ENCODE measurements around the gene NUF2.
"Not testable (repeated sequence)": the region's sequence is repeated elsewhere in the genome, so short reads cannot be mapped to it uniquely, and the experiment has no call there.

Gene NUF2

DNA sequence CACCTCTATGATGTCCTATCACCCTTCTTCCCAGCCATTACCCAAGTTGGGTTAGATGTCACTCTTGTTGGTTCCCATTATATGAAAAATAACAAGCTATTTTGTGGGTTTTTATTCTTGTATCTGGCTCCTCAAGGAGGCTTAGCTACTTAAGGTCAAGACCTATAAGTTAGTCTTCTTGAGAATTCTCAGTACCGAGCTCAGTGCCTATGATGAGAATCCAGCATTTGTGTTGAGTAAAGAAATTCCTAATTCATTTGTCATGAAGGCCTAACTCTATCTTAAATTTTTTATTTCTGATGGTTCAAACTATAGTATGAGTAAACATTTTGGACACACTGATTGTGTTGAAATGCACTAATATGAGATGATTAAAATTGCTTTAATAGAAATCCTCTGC, 15.9 kb downstream of the NUF2 start:
- no peak for FAIRE-seq

DNA sequence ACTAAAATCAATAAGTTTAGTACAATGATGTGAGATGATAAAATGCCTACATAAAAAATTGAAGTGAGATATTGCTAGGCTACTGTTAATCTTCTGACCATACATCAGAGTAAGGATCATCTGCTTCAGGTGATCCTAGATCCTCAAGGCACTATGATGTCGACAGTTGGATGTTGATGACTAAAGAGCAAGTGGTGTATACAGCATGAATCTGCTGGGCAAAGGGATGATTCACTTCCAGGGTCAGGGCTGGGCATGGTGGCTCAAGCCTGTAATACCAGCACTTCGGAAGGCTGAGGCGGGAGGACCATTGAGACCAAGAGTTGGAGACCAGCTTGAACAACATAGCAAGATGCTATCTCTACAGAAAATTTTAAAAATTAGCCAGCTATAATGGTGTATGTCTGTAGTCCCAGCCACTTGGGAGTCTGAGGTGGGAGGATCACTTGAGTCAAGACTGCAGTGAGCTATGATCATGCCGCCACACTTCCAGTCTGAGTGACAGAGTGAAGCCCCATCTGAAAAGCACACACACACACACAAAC, 24.6 kb downstream of the NUF2 start:
- FAIRE-seq, result no peak

DNA sequence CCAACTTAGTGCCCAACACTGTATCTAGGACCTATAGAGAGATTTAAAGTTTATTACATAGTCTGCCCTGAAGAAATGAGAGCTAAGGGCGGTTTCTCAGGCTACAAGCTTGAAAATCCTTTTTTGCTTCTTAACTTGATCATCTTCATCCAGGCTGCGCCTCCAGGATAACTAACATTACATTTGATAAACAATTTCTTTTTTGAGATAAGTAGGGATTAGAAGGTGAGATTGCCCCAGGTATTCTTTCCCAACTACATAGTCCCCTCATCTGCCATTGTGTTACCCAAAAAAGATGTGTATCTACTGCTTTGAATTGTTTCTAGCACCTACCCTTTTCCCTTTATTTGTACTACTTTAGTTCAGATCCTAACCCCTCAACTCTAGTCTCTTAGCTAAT, 25.4 kb downstream of the NUF2 start:
- no peak for FAIRE-seq

DNA sequence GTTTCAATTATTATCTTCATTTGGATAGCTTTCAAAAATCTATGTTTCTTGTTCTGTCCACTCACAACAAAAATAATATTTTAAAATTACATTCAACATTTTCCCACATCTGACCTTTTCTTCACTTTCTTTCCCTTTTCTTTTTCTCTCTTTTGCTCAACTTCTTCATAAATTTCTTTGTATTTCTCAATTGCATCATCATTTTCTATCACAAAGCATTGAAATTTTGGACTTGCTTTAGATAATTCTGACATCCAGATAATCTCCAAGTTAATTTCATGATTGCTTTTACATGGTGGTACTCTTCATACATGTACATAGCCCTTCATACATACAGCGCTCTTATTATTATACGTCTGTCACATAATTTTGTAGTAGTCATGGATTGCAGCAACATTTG, 30.2 kb downstream of the NUF2 start:
- no peak for FAIRE-seq

DNA sequence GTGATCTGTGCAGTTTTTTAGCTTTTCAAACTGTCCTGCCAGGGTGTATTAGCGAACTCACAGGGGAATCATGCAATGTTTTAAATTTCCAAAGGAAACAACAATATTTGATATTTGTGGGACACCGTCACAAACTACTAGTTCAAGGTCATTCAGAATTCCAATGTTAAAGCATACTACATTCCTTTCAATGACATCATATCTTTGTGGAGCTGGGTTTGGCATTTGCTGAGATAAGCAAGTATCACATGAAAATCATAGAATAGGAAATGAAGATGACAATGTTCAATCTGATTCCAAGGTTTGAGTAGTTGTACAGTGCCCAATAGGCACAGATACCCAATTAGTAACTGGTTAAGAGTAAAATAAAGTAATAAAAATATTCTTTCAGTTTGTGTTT, 35.6 kb downstream of the NUF2 start:
- no peak for FAIRE-seq

DNA sequence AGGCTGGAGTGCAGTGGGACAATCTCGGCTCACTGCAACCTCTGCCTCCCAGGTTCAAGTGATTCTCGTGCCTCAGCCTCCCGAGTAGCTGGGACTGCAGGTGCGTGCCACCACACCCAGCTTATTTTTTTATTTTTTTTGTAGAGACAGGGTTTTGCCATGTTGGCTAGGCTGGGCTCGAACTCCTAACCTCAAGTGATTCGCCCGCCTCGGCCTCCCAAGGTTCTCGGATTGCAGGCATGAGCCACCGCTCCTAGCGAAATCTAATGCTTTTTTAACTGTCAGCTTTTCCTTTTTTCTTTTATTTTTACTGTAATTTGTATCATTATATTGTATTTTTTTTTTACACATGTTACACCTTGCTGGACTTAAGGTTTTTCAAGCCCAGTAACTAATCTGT, 36.4 kb downstream of the NUF2 start:
- not testable (repeated sequence) for FAIRE-seq

DNA sequence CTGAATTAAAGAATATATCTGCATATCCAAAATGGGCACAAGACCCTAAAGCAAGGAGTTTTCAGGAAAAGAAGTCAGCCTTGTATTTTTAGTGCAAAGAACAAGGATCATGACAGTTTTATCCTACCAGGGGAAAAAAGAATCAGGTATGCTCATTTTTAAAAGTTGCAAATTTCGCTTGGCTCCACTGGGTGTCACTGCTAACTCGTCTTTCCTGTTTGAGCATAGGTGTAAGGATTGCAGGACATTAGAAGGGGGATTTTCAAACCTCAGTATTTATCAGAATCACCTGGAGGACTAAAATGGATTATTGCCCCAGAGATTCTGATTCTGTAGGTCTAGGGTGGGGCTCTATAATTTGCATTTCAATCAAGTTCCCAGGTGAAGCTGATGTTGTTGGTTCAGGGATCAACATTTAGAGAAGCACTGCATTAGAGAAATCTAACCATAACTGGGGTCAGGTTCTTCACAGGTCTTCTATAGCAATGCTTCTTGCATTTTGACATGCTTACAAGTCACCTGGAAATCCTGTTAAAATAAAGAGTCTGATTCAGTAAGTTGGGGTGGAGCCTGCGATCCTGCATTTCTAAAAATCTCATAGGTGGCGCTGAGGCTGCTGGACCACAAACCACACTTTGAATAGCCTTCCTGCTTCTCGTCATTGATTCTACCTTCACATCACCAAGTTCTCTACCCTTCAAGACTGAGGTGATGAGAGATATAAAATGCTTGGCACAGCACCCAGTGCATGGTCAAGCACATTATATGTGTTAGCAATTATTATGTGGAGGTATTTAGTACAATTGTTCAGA, 39.6 kb downstream of the NUF2 start:
- no peak for FAIRE-seq

DNA sequence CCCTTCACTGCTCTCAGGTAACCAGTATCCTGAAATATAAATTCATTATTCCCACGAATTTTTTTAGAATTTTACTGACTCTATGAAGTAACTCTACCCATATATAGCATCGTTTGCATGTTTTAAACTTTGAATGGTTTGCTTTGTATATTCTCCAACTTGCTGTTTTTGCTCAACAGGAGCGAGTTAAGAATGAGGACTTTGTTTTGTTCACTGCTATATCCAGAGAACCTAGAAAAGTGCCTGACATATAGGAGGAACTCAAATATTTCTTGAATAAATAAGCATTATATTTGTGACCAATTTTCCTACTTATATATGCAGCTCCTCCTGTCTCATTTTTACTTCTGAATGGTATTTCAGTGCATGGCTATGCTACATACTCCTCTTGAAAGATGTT, 43.4 kb downstream of the NUF2 start:
- no peak for FAIRE-seq

DNA sequence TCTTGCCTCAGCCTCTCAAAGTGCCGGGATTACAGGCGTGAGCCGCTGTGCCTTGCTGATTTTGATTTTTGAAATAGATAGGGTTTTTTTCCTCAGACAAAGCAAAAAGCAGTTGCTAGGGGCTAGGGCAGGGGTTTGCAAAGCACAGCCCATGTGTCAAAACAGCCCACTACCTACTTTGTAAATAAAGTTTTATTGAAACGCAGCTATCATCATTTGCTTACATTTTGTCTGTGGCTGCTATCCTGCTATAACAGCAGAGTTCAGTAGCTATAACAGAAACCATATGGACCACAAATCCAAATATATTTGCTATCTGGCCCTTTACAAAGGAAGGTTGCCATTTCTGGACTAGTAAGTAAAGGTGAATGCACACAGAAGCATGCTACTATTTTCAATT, 44.8 kb downstream of the NUF2 start:
- no peak for FAIRE-seq

DNA sequence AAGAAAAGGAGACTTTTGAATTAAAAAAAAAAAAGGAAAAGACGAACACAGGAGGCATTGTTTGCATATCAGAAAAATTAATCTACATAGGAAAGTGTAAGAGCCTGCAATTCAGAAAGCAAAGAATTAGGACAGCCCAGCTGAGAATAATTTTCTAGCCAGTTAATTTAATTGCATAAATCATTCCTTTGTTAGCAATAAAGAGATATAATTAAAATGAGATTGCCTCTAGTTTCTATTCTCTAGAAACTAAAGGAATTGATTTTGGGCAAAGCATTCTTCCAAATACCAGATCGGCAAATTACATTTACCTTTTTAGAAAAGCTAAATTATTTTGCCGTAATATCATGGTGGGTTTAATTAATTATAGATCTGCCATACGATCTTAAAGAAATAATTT, 46.0 kb downstream of the NUF2 start:
- FAIRE-seq, result no peak

DNA sequence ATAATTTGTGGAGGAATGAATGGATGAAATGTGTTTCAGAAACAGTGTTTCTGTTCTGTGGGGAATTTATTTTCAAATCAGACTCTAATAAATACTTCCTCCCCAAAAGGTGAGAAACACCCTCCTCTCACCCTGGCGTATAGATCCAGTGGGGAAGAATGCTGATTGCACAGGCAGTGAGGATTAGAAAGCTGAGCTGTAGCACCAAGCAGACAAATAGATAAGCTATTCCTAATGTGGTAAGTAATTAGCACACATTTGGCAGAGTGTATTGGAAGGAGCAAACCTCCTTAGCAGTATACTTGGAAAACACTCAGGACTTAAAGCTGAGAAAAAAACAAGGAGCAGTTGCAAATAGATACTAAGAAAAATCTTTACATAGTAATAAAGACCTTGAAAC, 50.8 kb downstream of the NUF2 start:
- no peak for FAIRE-seq

DNA sequence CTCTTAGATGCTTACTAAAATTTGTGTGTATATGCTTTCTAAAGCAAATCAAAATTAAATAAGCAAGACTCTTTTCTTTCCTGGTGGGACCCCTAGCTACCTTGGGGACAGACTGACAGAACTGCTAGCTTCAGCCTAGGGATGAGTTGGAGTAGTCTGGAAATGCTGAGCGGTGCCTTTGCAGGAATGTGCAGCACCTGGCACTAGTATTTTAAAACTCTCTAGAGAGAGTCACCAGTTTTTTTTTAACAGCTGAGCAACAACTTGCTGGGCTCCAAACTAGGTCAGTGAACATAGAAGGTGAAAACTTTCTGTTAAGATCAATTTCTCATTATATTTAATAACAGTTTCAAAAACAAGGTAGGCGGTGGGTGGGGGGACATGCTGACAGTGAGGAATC, 56.8 kb downstream of the NUF2 start:
- no peak for FAIRE-seq

DNA sequence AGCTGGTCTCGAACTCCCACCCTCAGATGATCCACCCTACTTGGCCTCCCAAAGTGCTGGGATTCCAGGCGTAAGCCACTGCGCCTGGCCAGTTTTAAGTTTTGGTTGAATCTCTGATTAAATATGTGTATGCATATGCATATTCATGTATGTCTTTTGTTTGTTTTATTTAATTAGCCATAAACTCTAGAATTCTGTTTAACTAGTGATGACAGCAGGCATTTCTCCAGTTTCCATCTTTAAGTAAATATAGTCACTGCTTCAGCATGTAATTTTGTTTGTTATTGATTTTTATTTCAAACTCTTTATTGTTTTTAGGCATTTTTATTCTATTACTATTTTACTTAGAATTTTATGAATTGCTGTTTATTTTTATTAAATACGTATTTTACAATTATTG, 58.0 kb downstream of the NUF2 start:
- no peak for FAIRE-seq

DNA sequence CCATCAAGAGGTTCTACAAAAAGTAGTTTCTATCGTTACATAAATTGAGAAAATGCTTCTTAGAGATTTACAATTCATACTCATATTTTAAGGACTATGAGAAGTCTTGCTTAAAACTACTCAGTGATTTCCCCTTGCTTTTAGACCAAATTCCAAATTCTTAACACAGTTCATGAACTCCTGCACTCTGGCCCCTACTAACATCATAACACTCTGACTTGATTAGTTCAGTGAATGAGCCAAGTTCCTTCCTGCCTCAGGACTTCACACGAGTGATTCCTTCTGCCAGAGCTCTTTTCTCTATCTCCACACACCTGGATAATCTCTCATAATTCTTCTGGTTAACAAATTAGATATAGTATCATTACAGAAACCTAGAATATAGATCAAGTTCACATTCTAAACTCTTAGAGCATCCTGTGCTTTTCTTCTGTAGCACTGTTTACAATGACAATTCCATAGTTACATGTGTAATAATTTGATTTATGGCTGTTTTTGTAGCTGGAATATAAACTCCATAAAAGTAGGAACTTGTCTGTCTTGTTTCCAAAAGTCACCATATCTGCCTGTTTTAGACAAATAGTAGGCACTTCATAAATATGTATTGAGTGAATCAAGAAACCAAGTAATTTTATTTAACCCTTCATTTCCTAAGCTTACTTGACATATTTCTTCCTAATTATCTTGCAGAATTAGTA, 59.9 kb downstream of the NUF2 start:
- FAIRE-seq, result no peak

DNA sequence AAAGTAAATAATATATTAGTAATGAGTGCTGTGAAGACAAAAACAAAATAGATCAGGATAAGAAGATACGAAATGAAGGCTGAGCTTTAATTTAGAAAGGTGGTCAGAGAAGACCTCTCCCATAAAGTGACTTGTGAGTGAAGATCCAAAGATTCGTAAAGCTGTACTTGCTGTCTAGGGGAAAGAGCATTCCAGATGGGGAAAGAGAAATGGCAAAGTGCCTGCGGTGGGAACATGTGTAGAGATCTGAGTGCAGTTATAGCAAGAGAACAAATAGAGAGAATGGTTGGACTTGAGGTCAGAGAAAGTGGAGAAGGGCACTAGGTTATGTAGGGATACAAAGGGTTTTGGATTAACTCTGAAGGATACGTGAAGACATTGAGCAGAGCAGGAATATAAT, 60.6 kb downstream of the NUF2 start:
- no peak for FAIRE-seq

DNA sequence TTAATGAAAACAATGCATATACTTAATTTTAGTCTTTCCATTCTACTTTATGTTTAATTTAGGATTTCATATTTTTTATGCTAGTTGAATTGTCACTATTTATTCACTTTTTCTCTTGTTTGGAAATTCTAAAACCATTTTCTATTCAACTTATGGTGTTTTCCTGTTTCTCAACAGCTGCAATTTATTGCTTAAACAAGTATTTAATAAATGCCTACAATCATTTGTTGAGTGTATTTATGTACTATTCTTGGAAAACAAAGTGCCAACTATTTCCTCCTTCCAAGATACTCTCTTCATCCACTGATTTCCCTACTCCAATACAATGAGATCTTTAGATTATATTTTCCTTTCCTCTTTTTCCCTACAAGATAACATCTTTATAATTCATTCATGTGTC, 65.4 kb downstream of the NUF2 start:
- FAIRE-seq, result no peak

DNA sequence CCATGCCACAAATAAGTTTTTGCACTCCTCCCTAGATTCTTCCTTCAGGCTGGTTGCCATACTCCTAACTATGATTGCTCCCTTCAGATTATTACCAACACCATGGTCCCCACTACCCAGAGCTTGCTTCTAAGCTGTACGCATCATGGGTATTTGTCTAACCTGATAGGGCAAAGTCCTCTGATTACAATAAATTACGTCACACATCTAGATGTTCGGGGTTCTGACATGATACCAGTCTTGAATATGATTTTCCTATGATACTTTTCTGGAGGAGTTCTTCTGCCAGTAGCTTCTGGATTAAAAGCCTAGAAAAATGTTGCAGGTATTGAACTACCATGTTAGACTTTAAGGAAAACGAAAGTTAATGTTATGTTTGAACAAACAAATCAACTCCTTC, 67.2 kb downstream of the NUF2 start:
- no peak for FAIRE-seq

DNA sequence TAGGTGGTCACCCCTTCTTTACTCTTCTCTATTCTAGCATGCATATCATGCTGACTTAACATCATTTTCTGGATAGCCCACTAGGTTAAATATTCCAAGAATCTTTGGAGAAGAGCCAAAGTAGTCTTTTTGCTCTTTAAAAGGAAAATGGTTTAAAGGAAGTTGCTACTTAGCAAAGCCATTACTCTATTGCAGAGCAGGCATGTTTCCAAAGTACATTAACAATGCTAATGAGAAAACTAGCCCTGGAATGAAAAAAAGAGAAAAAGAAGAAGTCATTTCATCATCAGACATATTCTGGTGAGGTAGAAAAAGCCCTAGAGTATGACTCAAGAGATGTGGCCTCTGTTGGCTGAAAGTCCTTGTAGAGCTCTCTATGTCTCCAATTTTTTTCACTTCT, 74.0 kb downstream of the NUF2 start:
- no peak for FAIRE-seq

DNA sequence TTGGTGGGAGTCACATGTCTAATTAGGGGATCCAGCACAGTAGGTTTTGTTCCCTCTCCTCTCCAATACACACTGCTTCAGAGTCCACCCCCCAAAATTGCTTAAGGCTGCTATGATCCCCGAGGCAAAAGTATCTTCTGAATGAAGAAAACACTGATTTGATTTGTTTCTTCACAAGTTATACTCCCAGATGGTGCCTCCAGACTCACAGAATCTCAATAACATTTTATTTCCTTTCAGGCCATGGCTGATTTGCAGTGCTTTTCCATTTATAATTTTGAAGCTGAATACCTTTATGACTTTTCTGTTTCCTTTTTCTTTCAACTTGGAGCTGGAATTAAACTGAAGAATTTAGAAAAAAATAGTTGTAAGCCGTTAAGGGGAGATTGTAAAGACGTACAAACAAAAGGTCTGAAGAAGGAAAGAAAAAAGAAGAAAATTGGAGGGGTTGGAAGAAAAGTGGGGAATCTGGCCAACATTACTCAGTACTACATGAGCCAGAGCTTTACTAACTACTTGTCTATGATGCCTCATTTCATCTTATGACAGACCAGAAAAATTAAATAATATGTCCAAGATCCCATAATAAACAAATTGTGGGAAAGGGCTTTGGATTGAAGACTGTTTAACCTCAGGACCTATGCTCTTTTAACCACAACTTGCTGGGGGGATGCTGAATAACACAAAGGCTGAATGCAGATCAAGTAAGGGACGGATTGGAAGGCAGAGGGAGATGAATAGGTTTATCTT, 75.9 kb downstream of the NUF2 start:
- FAIRE-seq, result no peak

DNA sequence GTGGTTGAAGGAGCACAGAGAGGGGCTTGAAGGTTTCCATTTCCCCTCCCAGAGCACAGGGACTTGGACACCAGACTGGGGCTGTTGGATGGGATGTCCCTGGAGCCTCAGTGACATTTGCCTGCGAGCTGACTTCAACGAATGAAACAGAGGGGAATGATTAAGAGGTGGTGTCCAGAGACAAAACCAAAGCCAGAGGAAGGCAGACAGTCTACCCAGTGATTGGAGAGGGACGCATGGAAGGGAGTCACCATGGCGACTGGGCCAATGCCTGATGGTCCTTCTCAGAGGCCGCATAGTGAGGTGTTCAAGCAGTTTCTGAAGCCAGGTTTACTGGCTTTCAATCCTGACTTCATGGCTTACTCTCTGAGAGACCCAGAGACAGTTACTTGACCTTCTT, 77.2 kb downstream of the NUF2 start:
- no peak for FAIRE-seq

DNA sequence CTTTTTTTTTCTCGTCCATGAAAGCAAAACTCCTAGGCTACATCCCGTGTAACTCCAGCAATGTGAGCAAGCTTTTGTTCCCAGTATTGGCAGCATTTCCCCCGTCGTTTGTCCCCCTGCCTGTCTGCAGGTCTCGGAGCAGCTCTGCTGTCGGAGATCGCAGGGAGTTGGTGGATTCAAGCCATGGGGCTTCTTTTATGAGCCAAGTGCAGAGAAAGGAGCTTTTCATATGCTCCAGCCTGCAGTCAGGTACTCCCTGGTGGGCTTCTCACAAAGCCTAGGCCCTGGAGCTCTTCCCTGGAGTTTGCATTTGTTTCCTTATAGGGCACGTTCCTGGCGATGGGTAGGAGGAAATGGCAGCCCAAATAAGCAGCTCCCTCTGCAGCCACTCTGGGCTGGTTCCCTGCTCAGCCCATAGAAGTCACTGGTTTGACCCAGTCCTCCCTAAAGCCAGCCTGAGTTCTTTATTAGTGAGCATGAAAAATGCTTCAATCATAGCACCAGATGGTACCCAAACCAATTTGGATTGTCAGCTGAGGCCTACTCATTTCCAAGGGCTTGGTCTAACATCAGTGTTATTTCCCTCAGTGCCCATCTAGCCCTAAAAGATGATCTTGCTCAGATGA, 78.3 kb downstream of the NUF2 start:
- FAIRE-seq, result no peak

DNA sequence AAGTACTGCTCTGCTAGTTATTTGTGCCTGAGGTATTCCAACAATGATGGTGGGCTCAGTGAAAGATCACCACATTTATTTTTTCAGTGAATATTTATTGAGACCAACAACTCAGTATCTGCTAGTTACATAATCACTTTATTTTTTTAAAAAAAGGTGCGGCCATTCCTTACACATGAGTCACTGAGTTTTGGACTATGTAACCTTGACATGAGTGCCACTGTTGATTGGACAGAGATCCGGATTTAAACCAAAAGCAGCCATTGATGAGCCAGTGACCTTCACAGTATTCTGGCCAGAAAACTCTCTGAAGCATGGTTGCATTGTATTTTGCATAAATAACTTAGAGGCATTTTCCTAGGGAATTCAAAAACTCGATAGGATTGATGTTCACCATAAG, 79.5 kb downstream of the NUF2 start:
- FAIRE-seq, result no peak
